Amygdala (tissue), 56 donors: ENCODE results near the gene NSG1.
"Not testable (repeated sequence)": the region's sequence is repeated elsewhere in the genome, so short reads cannot be mapped to it uniquely, and the experiment has no call there.

Experiments
- DNase-seq, 56 donors: peaks; one replicate each; lab custom pipeline; 2025; lab: John Stamatoyannopoulos, UW

The NSG1 gene

DNA sequence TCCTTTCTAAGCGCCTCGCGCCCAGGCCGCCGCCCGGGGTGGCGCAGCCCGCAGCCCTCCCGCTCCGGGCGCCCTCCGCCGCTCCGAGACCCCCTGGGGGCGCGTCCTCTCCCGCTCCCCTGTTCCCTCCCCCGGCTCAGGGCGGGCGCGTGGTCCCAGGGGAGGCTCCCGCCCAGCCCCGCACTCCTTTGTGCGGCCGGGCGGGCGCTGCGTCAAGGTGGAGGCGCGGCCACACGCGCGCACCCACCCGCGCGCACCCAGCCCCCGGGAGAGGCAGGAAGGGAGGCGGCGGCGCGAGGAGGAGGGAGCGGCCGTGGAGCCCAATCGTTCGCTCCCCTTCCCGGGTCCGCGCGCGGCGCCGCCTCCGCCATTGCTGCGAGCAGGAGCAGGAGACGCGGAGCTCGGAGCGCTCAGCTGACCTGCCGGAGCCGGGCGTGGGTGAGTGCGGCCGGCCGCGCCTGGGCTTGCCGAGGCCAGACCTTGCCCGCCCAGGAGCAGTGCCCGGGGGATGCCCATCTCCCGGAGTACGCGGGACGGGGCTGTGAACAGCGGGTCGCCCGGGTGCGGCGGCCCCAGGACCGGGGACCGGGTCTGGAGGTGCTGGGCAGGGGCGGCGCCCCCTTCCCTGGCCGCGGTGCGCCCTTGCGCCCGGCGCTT is at the start of gene NSG1:
Gene NSG1, plus strand, starts transcription at position 367 of the 657 bp plus-strand sequence. CDS start 528 bp downstream, outside the sequence.
- peak in 17 of 56 donors; percentile 11 to 57 (median 33) for DNase-seq

DNA sequence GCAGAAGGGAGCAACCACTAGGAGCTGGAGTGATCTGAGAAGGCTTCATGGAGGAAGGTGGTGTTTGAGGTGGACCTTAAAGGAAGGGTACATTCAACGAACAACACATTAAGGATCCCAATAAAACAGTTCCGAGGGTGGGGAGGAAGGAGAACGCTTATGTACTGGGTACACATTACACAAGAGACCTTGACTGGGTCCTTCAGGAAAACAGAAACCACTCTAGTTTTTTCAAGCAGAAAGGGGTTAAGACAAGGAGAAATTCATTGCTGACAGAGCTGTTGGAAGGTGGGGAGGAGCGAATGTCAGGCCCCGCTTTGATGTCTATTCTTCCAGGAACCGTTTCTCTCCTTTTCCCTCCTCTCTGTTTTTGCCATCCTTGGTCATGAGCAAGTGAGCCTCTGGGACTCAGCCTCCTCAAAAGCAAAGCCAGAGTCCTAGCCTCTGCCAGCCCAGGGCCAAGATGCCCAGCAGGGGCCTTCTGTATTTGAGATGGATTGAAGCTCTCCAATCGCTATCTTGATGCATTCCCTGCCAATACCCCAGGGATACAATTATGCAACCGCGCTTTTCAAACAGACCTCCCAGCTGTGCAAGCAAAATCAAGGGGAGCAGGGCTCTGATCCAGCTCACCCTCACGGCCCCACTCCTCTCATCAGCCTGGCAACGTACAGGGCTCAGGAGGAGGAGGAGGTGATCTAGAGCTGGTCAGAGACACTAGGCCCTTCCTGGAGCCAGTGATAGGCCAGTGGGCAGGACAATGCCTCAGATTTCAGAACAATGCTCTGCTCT is 48.5 kb upstream of the NSG1 start:
- DNase-seq, result no peak

DNA sequence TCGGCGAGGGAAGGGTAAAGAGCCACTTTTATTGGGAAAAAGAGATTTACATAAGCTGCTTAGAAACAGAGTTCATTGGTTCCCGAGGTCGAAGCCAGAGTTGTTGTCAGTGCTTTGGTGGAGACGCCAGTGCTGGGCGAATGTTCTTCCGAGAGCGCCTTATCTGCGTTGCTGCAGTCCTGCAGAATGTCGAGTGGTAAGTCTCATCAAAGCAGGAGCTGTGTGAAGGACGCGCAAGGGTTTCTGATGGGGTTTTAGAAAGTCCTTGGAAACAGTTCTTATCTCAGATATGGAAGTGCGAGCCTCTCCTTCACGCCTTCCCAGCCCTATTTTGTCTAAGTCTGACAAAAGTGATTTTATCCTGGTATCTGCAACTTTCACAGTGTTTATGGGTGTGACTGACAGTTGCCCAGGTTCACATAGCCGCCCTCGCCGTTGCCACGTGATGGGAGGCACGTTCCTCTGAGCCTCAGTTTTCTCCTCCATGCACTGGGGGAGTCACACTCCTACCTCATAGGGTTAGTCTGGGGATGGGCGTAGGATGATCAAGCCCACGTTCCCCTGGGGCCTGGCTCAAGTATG is 47.3 kb upstream of the NSG1 start:
- DNase-seq, result no peak

DNA sequence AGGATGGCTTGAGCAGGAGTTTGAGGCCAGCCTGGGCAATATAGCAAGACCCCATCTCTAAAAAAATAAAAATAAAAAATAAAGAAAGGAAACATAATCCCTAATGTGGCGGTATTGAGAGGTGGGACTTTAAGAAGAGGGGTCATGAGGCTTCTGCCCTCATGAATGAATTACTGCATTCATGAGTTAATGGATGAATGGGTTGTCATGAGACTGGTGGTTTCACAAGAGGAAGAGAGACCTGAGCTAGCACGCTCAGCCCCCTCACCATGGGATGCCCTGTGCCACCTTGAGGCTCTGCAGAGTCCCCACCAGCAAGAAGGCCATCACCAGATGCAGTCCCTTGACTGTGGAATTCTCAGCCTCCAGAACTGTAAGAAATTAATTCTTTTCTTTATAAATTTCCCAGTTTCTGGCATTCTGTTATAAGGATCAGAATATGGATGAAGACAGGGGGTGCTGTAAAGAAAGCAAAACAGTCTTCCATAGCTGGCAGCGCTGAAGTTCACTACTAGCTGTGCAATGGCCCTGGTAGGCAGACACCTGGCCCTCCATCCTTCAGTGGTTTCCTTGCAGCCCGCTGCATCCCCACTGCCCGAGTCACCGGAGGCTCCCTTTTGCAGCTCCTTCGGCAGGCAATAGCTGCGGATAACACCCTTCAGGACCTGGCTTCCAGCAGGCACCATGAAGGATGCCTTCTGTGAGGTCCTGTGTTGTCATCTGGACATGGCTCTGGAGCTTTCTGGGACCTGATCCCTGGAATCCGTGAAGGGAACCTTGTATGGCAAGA is 44.8 kb upstream of the NSG1 start:
- no peak for DNase-seq

GRCh38 chr4:4343038-4343437 is 43.9 kb upstream of the NSG1 start:
- DNase-seq, result no peak

- DNase-seq, result no peak
These were observed 41.9 kb upstream of the NSG1 start for GRCh38 chr4:4344915-4345527.

GRCh38 chr4:4347585-4347984 is 39.3 kb upstream of the NSG1 start:
- no peak for DNase-seq

DNA sequence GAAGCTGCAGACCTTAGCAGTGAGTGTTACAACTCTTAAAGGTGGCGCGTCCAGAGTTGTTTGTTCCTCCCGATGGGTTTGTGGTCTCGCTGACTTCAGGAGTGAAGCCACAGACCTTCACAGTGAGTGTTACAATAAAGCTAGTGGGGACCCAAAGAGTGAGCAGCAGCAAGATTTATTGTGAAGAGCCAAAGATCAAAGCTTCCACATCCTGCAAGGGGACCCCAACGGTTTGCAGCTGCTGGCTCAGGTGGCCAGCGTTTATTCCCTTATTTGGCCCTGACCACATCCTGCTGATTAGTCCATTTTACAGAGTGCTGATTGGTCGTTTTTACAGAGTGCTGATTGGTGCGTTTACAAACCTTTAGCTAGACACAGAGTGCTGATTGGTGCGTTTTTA is 38.3 kb upstream of the NSG1 start:
- DNase-seq, result not testable (repeated sequence)

GRCh38 chr4:4349867-4350266 is 37.0 kb upstream of the NSG1 start:
- no peak for DNase-seq

DNA sequence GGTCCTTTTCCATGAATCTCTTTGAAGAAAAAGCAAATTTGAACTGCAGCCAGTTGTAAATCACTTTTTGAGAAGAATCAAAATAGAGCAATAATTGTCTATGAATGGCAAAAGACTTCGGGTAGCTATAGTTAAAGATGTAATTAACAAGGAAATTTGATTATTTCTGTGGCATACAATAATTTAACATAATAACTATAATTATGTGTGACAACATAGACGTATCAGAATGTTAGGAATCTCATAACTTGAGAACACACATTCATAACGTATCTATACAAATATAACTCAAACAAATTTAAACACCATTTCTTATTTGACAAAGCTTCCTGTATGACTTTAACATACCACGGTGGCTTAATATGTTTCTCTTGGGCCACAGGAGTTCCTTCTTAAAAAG is 36.0 kb upstream of the NSG1 start:
- DNase-seq, result no peak

DNA sequence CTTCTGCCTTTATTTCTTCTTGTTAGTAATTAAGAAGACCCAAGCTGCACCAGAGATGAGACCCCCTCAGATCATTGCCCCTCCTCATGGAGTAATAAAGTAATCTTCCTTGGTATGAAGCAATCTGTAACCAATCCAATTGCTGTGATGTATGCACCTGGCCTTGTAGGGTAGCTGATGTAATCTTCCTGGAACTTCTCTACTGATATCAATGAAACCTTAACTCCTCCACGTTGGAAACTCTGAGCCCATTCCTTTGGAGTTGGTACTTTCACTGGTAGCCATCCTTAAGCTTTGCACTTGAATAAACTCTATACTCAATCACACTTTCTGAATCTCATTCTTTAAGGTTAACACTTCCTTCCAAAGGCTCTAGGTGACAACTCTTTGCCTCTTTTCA is 31.6 kb upstream of the NSG1 start:
- DNase-seq, result no peak

- no peak for DNase-seq
These were observed 30.5 kb upstream of the NSG1 start for GRCh38 chr4:4356106-4357041.

DNA sequence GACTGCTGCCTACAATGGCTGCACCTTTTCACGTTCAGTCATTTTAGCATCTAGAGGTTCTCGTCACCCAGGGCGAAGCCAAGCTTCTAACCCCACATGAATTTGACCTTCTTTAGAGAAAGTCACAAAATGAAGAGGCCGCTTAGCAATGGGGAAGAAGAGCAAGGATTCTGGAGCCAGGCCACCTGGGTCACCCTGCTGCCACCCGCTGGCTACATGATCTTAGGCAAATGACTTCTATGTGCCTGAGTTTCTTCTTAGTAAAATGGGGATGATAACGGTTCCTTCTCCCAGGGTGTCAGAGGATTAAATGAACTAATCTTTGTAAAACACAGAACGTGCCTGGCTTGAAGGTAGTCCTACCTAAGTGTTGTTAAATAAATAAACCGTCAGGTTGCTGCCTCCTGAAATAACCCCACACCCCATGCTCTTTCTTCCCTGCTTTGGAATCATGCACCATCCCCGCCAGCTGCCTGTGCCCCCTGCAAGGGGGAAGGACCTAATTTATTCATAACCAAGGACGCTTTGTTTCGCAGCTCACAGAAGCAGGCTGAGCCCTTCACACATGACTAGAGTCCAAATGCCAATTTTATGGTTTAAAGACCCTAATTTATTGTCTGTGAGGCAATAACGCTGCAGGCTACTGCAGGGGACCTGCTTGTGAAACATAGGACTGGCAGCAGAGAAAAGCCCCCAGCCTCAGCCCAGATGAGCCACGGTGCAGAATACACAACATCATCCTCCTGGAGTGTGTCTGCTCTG is 28.6 kb upstream of the NSG1 start:
- DNase-seq, result no peak

- no peak for DNase-seq
These were observed 25.0 kb upstream of the NSG1 start for GRCh38 chr4:4361883-4362282.

DNA sequence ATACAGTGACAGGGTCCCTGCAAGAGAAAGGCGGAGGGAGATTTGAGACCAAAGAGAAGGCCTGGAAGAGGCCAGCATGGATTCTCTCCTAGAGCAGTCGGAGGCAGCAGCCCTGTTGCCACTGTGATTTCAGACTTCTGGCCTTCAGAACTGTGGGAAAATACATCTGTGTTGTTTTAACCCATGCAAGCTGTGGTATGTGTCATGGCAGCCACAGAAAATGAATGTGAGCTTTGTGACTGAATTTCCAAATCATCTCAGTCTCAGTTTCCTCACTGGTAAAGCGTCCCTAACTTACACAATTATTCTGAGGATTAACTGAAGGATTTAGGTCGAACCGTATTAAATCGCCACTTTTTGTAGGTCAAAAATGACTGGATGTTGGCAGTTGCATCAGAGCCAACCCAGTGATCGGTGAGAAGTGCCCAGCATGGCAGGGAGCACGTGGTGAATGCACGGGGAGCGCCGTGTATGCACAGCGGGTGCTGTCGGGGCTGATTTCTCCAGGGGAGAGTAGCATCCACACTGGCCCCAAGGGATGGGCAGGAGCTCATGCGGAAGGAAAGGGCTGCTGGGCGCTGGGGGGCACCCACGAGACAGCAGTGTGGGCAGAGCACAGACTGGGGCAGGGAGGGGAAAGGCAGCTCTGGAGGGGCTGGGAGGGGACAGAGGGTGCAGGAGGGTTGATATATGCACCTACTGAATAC is 23.8 kb upstream of the NSG1 start:
- no peak for DNase-seq

GRCh38 chr4:4364061-4364460 is 22.8 kb upstream of the NSG1 start:
- no peak for DNase-seq

DNA sequence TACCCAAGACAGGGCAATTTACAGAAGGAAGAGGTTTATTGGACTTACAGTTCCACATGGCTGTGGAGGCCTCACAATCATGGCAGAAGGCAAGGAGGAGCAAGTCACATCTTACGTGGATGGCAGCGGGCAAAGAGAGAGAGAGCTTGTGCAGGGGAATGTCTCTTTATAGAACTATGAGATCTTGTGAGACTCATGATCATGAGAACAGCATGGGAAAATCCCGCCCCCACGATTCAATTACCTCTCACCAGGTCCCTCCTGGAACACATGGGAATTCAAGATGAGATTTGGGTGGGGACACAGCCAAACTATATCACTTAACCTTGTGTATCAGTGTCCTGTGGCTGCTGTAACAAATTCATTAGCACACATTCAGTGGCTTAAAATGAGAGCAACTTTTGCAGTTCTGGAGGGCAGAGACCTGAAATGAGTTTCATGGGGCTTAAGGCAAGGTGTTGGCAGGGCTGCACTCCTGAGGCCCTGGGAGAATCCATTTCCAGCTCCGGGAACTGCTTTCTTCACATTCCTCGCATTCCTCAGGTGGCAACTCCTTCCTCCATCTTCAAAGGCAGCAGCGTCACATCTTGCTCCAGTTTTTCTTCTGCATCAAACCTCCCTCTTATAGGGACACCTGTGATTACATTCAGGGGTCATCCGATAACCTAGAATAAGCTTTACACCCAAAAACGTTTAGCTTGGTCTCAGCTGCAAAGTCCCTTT is 22.3 kb upstream of the NSG1 start:
- DNase-seq, result no peak
